Measurements from ENCODE around the gene CYTH1.

DNA sequence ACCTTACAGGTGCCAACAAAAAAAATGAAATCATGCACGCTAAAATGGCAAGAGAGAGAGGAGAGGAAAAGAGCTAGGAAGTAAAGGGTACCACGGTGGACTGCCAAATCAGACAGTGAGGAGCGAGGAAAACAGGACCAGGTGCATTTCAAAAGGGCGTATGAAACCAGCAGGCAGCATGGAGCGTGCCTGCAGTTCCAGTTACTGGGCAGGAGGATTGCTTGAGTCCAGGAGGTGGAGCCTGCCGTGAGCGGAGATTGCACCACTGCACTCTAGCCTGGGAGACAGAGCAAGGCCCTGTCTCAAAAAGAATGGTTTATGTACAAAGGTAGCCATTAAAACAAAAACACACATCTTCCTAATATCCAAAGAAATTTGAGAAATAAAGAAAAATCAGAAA, 42.2 kb upstream of the CYTH1 start:
- TF ChIP-seq, protein P1, sequence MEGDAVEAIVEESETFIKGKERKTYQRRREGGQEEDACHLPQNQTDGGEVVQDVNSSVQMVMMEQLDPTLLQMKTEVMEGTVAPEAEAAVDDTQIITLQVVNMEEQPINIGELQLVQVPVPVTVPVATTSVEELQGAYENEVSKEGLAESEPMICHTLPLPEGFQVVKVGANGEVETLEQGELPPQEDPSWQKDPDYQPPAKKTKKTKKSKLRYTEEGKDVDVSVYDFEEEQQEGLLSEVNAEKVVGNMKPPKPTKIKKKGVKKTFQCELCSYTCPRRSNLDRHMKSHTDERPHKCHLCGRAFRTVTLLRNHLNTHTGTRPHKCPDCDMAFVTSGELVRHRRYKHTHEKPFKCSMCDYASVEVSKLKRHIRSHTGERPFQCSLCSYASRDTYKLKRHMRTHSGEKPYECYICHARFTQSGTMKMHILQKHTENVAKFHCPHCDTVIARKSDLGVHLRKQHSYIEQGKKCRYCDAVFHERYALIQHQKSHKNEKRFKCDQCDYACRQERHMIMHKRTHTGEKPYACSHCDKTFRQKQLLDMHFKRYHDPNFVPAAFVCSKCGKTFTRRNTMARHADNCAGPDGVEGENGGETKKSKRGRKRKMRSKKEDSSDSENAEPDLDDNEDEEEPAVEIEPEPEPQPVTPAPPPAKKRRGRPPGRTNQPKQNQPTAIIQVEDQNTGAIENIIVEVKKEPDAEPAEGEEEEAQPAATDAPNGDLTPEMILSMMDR (IDR thresholded peaks at IDR 0.05; ENCODE audit: poor library complexity, severe bottlenecking): no peak
- TF ChIP-seq POLR2AphosphoS5 (IDR thresholded peaks at IDR 0.05): no peak

Data from neural cell (in vitro differentiated cells).